AG04450 (cell line): Measurements from ENCODE around the gene GNLY. TPM values are rescaled to one million over a fixed set of nuclear protein-coding genes. Genes with fewer than 3 reads are reported as not detected.
A peak's percentile ranks its signal among the peaks of the same experiment; 100 is the strongest.

Source experiments
- CTCF ChIA-PET: fragments of 300-600, 350-600 bp; formaldehyde crosslinking; extraction: SDS; loops from one replicate; lab custom pipeline; 2022; ENCODE audit warnings: antibody characterized with exemption, inconsistent platforms; lab: Charles Lee
- POLR2A ChIA-PET: fragments of 350-600 bp; formaldehyde crosslinking; extraction: SDS; loops from one replicate; lab custom pipeline; 2021; ENCODE audit warnings: antibody characterized with exemption, inconsistent platforms; lab: Yijun Ruan, JAX
- DNase-seq: peaks from one replicate; pipeline ENCODE4 v3.0.0-alpha.2; 2011; ENCODE audit warnings: low read depth, low spot score
- H3K27ac ChIP-seq: one replicate; pipeline ENCODE4 v1.5.1; 2012; ENCODE audit warnings: low read depth, low read length, control low read depth
- H3K27me3 ChIP-seq: one replicate; pipeline ENCODE4 v1.6.0; 2012; ENCODE audit warnings: low read length; ENCODE audit not compliant: control insufficient read depth, insufficient read depth
- H3K4me3 ChIP-seq: 2 replicates; pipeline ENCODE4 v1.5.1; 2011; ENCODE audit warnings: mild to moderate bottlenecking, low read depth, low read length, control low read depth
- H3K9me3 ChIP-seq: 2 replicates; pipeline ENCODE4 v1.5.1; 2012; ENCODE audit warnings: low read length; ENCODE audit not compliant: control insufficient read depth, insufficient read depth
- CTCF ChIP-seq: IDR thresholded peaks from 2 replicates; pipeline ENCODE4 v1.5.1; 2011; ENCODE audit warnings: low read depth, low read length, control low read depth, inconsistent platforms
- polyA plus RNA-seq: library from polyadenylated mRNA; depleted of rRNA; stranded (reverse); fragments of >200 nt; gene quantifications from 2 replicates; pipeline ENCODE4 v1.2.3, GENCODE V29; 2011

GNLY gene
- polyA plus RNA-seq, 1 experiment, result not detected

DNA sequence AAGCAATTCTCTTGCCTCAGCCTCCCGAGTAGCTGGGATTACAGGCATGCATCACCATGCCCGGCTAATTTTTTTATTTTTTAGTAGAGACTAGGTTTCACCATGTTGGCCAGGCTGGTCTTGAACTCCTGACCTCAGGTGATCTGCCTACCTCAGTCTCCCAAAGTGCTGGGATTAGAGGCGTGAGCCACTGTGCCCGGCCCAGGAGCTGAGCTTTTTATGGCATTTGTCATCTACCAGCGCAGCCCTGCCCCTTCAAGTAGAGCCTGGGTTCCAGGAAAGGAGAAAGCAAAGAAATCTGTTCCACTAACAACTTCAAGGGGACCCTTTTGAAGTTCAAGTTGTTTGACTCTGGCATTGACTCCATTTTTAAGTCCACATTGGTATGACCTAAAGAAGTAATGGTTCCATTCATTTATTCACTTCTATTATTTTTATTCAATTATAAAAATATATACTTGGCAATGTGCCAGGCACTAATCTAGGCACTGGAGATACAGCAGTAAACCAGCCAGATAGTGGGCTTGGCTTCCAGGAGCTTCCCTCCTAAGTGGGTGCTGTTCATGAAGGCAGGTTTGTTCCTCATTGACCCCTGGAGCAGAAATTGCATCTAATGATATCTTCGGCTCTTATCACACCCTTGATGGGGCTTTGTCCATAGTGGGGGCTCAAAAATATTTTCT lies 18.2 kb upstream of the GNLY start:
- no peak for DNase-seq
- Histone ChIP-seq H3K9me3 (no peaks in the 10 kb centered on the region), H3K27me3 (peaks cover 11% of the 10 kb centered on the region), H3K4me3 (no peak overlapping the region), H3K27ac (no peak overlapping the region)
- no peak for TF ChIP-seq CTCF
- ChIA-PET CTCF (interaction anchor here (0.6 to 2.3 kb wide), 2 partner anchors 26 to 82 kb away, joined by 5 to 10 read pairs; no protein-coding TSS in a partner anchor), POLR2A (no interaction called here)

- POLR2A ChIA-PET, result no interaction called here
- no peak overlapping the region for H3K27ac ChIP-seq
- peaks cover 8% of the 10 kb centered on the region for H3K27me3 ChIP-seq
- no peak overlapping the region for H3K4me3 ChIP-seq
- no peak for DNase-seq
- CTCF ChIA-PET, result interaction anchor here (0.6 to 10.0 kb wide), 9 partner anchors 9 to 402 kb away, joined by 3 to 88 read pairs (median 4); partner anchors contain the start of gene GNLY
- no peaks in the 10 kb centered on the region for H3K9me3 ChIP-seq
- no peak for TF ChIP-seq CTCF
Measured at GRCh38 chr2:85678377-85678776, 15.8 kb upstream of the GNLY start.

GRCh38 chr2:85678794-85679672 lies 15.1 kb upstream of the GNLY start:
- POLR2A ChIA-PET, result no interaction called here
- Histone ChIP-seq H3K9me3 (no peaks in the 10 kb centered on the region), H3K27me3 (peaks cover 8% of the 10 kb centered on the region), H3K4me3 (no peak overlapping the region), H3K27ac (no peak overlapping the region)
- peak; percentile 95 for TF ChIP-seq CTCF
- CTCF ChIA-PET, result interaction anchor here (0.6 to 10.0 kb wide), 15 partner anchors 10 to 568 kb away, joined by 3 to 88 read pairs (median 4); partner anchors contain the start of gene GNLY
- no peak for DNase-seq

DNA sequence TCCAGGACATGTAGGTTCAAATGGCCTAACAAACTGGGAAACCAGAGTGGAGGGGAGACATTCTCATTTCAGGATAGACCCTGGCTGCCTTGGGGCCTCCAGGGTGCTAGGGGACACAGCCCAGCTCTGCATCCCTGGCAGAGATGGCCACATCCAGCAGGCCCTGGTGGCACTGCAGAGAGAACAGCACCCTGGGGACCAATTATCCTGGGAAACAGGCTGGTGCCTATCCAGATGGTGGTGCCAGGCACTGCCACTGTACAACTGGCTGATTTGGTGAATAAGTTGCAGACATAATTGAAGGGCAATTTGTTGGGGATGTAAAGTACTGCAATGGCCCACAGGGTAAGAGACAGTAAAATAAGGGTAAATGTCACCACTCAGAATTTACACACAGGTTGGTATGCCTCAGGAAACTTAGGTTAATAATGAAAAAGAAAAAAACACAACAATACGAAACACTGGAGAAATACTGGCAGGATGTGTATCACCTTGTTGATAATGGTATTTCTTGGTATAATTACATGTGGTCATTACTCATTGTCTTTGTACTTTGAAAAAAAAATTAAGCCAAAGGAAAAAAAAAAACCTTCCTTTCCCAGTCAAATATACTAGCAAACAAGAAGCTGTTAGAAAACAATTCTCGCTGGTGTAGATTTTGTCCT lies 13.3 kb upstream of the GNLY start:
- H3K27me3 ChIP-seq, result peaks cover 2% of the 10 kb centered on the region
- no peak for DNase-seq
- H3K4me3 ChIP-seq, result no peak overlapping the region
- H3K27ac ChIP-seq, result no peak overlapping the region
- no peak for TF ChIP-seq CTCF
- POLR2A ChIA-PET, result no interaction called here
- CTCF ChIA-PET, result interaction anchor here (2.2 to 10.0 kb wide), 2 partner anchors 26 to 44 kb away, joined by 9 to 88 read pairs; no protein-coding TSS in a partner anchor
- H3K9me3 ChIP-seq, result no peaks in the 10 kb centered on the region
